ENCODE results near the gene ANKFY1.

DNA sequence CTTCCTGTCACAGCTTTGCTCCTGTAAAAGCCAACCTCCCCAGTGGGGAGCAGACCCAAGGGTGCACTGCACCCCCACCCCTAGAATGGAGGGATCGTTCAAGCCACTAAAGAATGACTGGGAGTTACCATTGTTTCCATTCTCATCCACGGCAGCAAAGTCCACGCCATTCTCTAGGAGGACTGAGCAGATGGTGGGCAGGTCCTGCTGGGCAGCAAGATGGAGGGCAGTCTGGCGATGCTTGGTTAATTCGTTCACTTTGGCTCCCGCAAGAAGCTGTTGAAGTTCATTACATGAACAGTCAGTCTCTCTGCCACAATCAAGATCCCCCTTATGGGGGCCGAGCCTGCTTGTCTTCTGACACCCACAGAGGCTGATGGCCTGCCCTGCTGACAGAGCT, 90.0 kb downstream of the ANKFY1 start:
- TF ChIP-seq, protein P1, sequence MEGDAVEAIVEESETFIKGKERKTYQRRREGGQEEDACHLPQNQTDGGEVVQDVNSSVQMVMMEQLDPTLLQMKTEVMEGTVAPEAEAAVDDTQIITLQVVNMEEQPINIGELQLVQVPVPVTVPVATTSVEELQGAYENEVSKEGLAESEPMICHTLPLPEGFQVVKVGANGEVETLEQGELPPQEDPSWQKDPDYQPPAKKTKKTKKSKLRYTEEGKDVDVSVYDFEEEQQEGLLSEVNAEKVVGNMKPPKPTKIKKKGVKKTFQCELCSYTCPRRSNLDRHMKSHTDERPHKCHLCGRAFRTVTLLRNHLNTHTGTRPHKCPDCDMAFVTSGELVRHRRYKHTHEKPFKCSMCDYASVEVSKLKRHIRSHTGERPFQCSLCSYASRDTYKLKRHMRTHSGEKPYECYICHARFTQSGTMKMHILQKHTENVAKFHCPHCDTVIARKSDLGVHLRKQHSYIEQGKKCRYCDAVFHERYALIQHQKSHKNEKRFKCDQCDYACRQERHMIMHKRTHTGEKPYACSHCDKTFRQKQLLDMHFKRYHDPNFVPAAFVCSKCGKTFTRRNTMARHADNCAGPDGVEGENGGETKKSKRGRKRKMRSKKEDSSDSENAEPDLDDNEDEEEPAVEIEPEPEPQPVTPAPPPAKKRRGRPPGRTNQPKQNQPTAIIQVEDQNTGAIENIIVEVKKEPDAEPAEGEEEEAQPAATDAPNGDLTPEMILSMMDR (IDR thresholded peaks at IDR 0.05) = no peak
- no peak for TF ChIP-seq POLR2AphosphoS5 (IDR thresholded peaks at IDR 0.05)
